Upper lobe of left lung (tissue), 6 donors: Measurements from ENCODE around the gene TMEM100. TPM values are rescaled to one million over a fixed set of nuclear protein-coding genes. Genes with fewer than 3 reads are reported as not detected.

Source experiments
- ATAC-seq, 2 donors: fragments of 200-7000 bp; cut with Tn5 transposase; one replicate each; pipeline ENCODE4 v1.9.1; 2022; ENCODE audit warnings: mild to moderate bottlenecking in 2 of 2, moderate library complexity in 2 of 2; ENCODE audit not compliant: low FRiP score in 2 of 2
- DNase-seq, 2 donors: peaks; one replicate each; pipeline ENCODE4 v3.0.0-alpha.2; 2019 to 2020
- H3K27ac ChIP-seq, 4 donors: fragments of 200-600 bp; sonication (generic); one replicate each; pipeline ENCODE4 v1.5.1; 2016 to 2019
- H3K27me3 ChIP-seq, 4 donors: fragments of 200-600 bp; sonication (generic); one replicate each; pipeline ENCODE4 v1.5.1; 2017 to 2019
- H3K36me3 ChIP-seq, 4 donors: fragments of 200-600 bp; sonication (generic); one replicate each; pipeline ENCODE4 v1.5.1; 2016 to 2019
- H3K4me1 ChIP-seq, 4 donors: fragments of 200-600 bp; sonication (generic); one replicate each; pipeline ENCODE4 v1.5.1; 2018 to 2019
- H3K4me3 ChIP-seq, 4 donors: fragments of 200-600 bp; sonication (generic); one replicate each; pipeline ENCODE4 v1.5.1; 2017 to 2019; ENCODE audit warnings: mild to moderate bottlenecking in 2 of 4, moderate library complexity in 1 of 4
- H3K9me3 ChIP-seq, 4 donors: fragments of 200-600 bp; sonication (generic); one replicate each; pipeline ENCODE4 v1.5.1; 2018 to 2019
- CTCF ChIP-seq, 6 experiments: fragments of 450-650 bp in 4 of 6; fragments of 200-600 bp in 2 of 6; sonication (generic) in 2 of 6; IDR thresholded peaks; one replicate each; pipeline ENCODE4 v1.5.1; 2016 to 2019; ENCODE audit warnings: antibody characterized with exemption in 6 of 6
- EP300 ChIP-seq, 4 donors: sonication (generic); formaldehyde crosslinking; IDR thresholded peaks; one replicate each; pipeline ENCODE4 v1.5.1; 2017; ENCODE audit warnings: antibody characterized with exemption in 4 of 4, control low read depth in 2 of 4
- POLR2A ChIP-seq, 4 donors: fragments of 450-650 bp; IDR thresholded peaks; one replicate each; pipeline ENCODE4 v1.5.1; 2016 to 2017; ENCODE audit warnings: antibody characterized with exemption in 4 of 4, mild to moderate bottlenecking in 2 of 4
- POLR2AphosphoS5 ChIP-seq, 2 donors: sonication (generic); formaldehyde crosslinking; IDR thresholded peaks; one replicate each; pipeline ENCODE4 v1.5.1; 2017; ENCODE audit warnings: antibody characterized with exemption in 2 of 2
- WGBS, 2 donors: methylation state at CpG; one replicate each; pipeline ENCODE4 v1.1.5; 2017 to 2018; 5-methylcytosine and 5-hydroxymethylcytosine counted together
- total RNA-seq, 6 donors: library from RNA; depleted of rRNA in 4 of 6; stranded (reverse); fragments of >200 nt in 4 of 6; gene quantifications; one replicate each; pipeline versions ENCODE4 v1.1.0 to v1.2.1, GENCODE V29; 2016 to 2021
- donor health status: DM: no; HTN: no; CAD: no; lungs with moderate emphysema.
- donor health status: DM: no; HTN: yes; CAD: no; lungs with severe emphysema.

The TMEM100 gene
- total RNA-seq, 6 donors from 2014 or later, result 89.1 to 195 (median 142) TPM

- TF ChIP-seq POLR2A (IDR thresholded peaks at IDR 0.05) (no peak), POLR2AphosphoS5 (IDR thresholded peaks at IDR 0.05) (no peak), CTCF (IDR thresholded peaks at IDR 0.05) (no peak), EP300 (IDR thresholded peaks at IDR 0.05) (no peak)
- DNase-seq, result no peak
- H3K27me3 ChIP-seq, result no peaks in the 10 kb centered on the region
- WGBS, 2 donors, result 87 to 92% methylated on average over 6 of the region's 6 CpGs
- H3K4me3 ChIP-seq, result no peak overlapping the region
- H3K27ac ChIP-seq, result peak overlapping the region in 2 of 4 donors; percentile 44 to 57
- no peak for ATAC-seq
- H3K36me3 ChIP-seq, result no peaks in the 10 kb centered on the region
- H3K9me3 ChIP-seq, result no peaks in the 10 kb centered on the region
- peaks cover 6 to 30% (median 16%) of the 10 kb centered on the region in 4 donors for H3K4me1 ChIP-seq
Measured at GRCh38 chr17:55762086-55762858, 39.6 kb upstream of the TMEM100 start.

DNA sequence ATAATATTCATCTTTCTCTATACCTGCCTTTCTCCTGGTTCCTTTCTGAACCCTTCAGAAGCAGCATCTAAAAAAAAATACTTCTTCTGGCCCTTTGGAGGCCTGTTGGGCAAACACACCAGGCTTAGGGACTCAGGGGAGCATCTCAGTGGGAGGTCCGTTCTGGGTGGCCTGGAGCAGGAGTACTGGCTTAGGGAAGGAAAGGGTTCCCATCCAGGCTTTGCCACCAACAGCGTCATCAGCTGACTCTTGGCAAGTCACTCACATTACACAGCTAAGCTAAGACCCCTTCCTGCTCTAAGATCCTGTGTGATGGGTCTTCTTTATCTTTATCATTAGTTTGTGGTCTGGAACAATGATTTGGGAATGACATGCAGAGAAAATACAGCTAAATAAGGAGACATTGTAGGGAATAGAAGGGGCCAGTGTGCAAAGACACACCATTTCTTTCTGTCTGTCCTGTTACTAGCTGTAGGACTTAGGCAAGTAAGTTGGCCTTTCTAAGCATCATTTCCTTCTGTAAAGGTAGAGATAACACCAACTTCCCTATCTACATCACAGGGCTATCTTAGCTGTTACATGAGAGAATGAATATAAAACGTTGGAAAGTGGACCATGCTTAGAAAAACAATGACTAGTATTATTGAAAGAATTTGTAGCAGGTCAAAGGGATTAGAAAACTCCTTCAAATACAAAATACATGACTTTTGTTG lies 38.1 kb upstream of the TMEM100 start:
- H3K9me3 ChIP-seq, result no peaks in the 10 kb centered on the region
- H3K4me1 ChIP-seq, result peaks cover 6 to 30% (median 16%) of the 10 kb centered on the region in 4 donors
- H3K27ac ChIP-seq, result peak overlapping the region; percentile 15 to 75 (median 46)
- DNase-seq (no peak), ATAC-seq (no peak)
- H3K36me3 ChIP-seq, result no peaks in the 10 kb centered on the region
- no peak overlapping the region for H3K4me3 ChIP-seq
- TF ChIP-seq POLR2AphosphoS5 (IDR thresholded peaks at IDR 0.05) (no peak), EP300 (IDR thresholded peaks at IDR 0.05) (no peak), POLR2A (IDR thresholded peaks at IDR 0.05) (no peak), CTCF (IDR thresholded peaks at IDR 0.05) (no peak)
- WGBS, 2 donors, result 40 to 42% methylated on average over 3 of the region's 3 CpGs
- H3K27me3 ChIP-seq, result no peaks in the 10 kb centered on the region

- peaks cover 0 to 19% (median 0%) of the 10 kb centered on the region in 4 donors for H3K36me3 ChIP-seq
- no peaks in the 10 kb centered on the region for H3K9me3 ChIP-seq
- H3K4me3 ChIP-seq, result no peak overlapping the region
- TF ChIP-seq CTCF (IDR thresholded peaks at IDR 0.05) (no peak), EP300 (IDR thresholded peaks at IDR 0.05) (no peak), POLR2A (IDR thresholded peaks at IDR 0.05) (no peak), POLR2AphosphoS5 (IDR thresholded peaks at IDR 0.05) (no peak)
- H3K27me3 ChIP-seq, result no peaks in the 10 kb centered on the region
- ATAC-seq, result no peak
- DNase-seq, result no peak
- no peak overlapping the region for H3K27ac ChIP-seq
- peaks cover 0 to 29% (median 6%) of the 10 kb centered on the region in 4 donors for H3K4me1 ChIP-seq
Measured at GRCh38 chr17:55758171-55758570, 35.5 kb upstream of the TMEM100 start.

DNA sequence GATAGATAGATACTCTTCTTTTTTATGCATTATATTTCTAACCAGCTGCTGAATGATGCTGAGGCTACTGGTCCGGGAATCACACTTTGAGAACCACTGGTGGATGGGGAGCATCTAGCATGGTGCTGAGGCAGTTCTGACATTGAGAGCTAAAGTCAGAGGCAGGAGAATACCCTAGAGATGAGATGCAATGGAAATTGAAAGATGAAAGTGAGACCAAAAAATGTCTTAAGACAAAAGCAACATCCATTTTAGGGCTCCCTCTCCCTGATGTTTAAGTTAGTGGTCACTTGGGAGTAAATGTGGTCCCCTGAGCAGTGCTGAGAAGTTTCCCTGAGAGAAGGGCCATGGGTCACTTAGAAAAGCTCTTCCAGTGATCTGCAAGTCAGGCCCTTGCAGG lies 35.0 kb upstream of the TMEM100 start:
- ATAC-seq (no peak), DNase-seq (no peak)
- Histone ChIP-seq H3K36me3 (peaks cover 0 to 19% (median 0%) of the 10 kb centered on the region in 4 donors), H3K4me3 (no peak overlapping the region), H3K4me1 (peaks cover 0 to 24% (median 8%) of the 10 kb centered on the region in 4 donors), H3K27ac (no peak overlapping the region), H3K9me3 (no peaks in the 10 kb centered on the region), H3K27me3 (no peaks in the 10 kb centered on the region)
- WGBS, 2 donors, result 90 to 97% methylated on average over 1 of the region's 1 CpG
- TF ChIP-seq POLR2A (IDR thresholded peaks at IDR 0.05) (no peak), POLR2AphosphoS5 (IDR thresholded peaks at IDR 0.05) (no peak), EP300 (IDR thresholded peaks at IDR 0.05) (no peak)

DNA sequence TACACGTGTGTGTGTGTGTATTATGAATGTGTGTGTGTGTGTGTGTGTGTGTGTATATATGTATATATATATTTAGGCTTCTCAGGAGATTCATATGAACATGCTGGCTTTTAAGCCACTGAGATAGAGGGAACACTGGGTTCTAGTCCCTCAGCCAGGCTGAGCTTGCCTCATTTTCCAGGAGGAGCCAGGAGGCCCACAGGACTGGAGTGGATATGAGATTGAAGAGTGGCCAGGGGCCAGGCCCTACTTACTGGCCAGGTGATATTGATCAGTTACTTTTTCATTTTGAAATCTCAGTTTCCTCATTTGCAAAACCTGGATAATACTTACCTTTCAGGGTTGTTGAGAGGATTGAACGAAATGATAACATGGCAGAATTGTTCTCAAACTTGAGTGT lies 34.0 kb upstream of the TMEM100 start:
- Histone ChIP-seq H3K9me3 (no peaks in the 10 kb centered on the region), H3K36me3 (peaks cover 0 to 19% (median 0%) of the 10 kb centered on the region in 4 donors), H3K27ac (no peak overlapping the region), H3K4me1 (peaks cover 9 to 28% (median 15%) of the 10 kb centered on the region in 4 donors), H3K27me3 (no peaks in the 10 kb centered on the region), H3K4me3 (no peak overlapping the region)
- DNase-seq, result no peak
- WGBS, 2 donors, result 87 to 92% methylated on average over 2 of the region's 2 CpGs
- ATAC-seq, result no peak
- TF ChIP-seq EP300 (IDR thresholded peaks at IDR 0.05) (no peak), POLR2A (IDR thresholded peaks at IDR 0.05) (no peak), POLR2AphosphoS5 (IDR thresholded peaks at IDR 0.05) (no peak), CTCF (IDR thresholded peaks at IDR 0.05) (no peak)
